ENCODE data around the gene TRIM14. TPM values are rescaled to one million over a fixed set of nuclear protein-coding genes. Genes with fewer than 3 reads are reported as not detected.

TRIM14 gene
- total RNA-seq, 1 experiment from 2014 or later, result 12.5 TPM

DNA sequence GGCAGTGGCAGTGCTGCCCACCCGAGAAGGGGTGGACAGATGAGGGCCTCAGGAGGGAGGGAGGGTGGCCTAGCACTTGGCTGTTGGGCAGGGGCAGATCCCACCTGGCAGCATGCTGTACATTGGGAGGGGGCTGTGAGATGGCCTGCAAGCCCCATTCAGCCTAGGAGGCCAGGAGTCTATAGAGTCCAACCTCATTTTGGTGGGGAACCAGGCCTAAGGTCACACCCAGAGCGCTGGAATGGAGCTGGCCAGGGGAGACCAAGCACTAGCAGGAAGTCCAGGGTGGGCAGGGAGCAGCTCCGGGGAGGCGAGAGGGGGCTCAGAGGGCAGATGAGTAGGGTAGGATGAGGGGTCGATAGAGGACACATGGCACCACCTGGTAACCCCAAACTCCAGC, 22.9 kb downstream of the TRIM14 start:
- no peak overlapping the region for H3K4me3 Mint-ChIP-seq
- no CpG with 5 or more reads among the region's 5 CpGs for WGBS (ENCODE audit: extremely low coverage, insufficient read length, low lambda C conversion rate)

More for the DNA sequence above, 22.9 kb downstream of the TRIM14 start:
- Histone ChIP-seq H4K20me1 (ENCODE audit: control insufficient read depth, insufficient read depth, insufficient read length) (no peaks in the 10 kb centered on the region), H3K56ac (ENCODE audit: insufficient read length, low read depth, low read length) (no peak overlapping the region), H2BK20ac (ENCODE audit: low read depth, low read length, poor library complexity, severe bottlenecking) (no peak overlapping the region), H3K14ac (ENCODE audit: insufficient read depth, low read length) (no peak overlapping the region), H2BK15ac (ENCODE audit: low read depth, low read length) (no peak overlapping the region), H3K4ac (ENCODE audit: low read depth, low read length) (no peak overlapping the region), H3K27ac (ENCODE audit: insufficient read length, low read depth, low read length) (no peak overlapping the region), H3K23me2 (ENCODE audit: insufficient read length, low read depth, low read length, poor library complexity, severe bottlenecking) (peaks cover 4% of the 10 kb centered on the region), H2BK120ac (ENCODE audit: low read depth, low read length, poor library complexity, severe bottlenecking) (no peak overlapping the region), H3T11ph (ENCODE audit: low read length) (no peak overlapping the region), H3K4me1 (ENCODE audit: insufficient read depth, low read length) (peaks cover 2% of the 10 kb centered on the region; the same call in 1 of the 2 replicates), H3K27me3 (ENCODE audit: insufficient read depth, low read length) (no peaks in the 10 kb centered on the region), H2BK12ac (ENCODE audit: insufficient read length, low read depth, low read length) (no peak overlapping the region), H3K18ac (ENCODE audit: insufficient read length, low read depth, low read length) (no peak overlapping the region), H3K9me3 (ENCODE audit: control insufficient read depth, low read depth, low read length) (no peaks in the 10 kb centered on the region), H3K79me1 (ENCODE audit: insufficient read depth, low read depth, low read length, poor library complexity, severe bottlenecking) (no peaks in the 10 kb centered on the region), H4K91ac (ENCODE audit: insufficient read length, low read depth, low read length) (no peak overlapping the region), H4K5ac (ENCODE audit: insufficient read length, low read depth, low read length) (no peak overlapping the region), H3K9ac (ENCODE audit: extremely low read depth, insufficient read length, low read length) (no peak overlapping the region), H3K79me2 (ENCODE audit: insufficient read depth, low read length) (no peaks in the 10 kb centered on the region), H2BK5ac (ENCODE audit: insufficient read length, low read length) (no peak overlapping the region), H4K8ac (replicated peaks; ENCODE audit: insufficient read length, low read depth, low read length) (no peak overlapping the region), H2AFZ (ENCODE audit: low read length) (no peak overlapping the region), H3K4me2 (ENCODE audit: insufficient read depth, insufficient read length, low read length) (no peak overlapping the region), H3K23ac (ENCODE audit: insufficient read length, low read depth, low read length) (no peak overlapping the region), H2AK5ac (ENCODE audit: insufficient read length, low read length) (no peak overlapping the region)
- peak overlapping the region in 1 of 3 experiments; percentile 18; a peak in 2 of 7 replicates for H3K27ac Mint-ChIP-seq
- no peak for DNase-seq
- peaks cover 3% of the 10 kb centered on the region; the same call in 1 of the 2 replicates for H3K27me3 Mint-ChIP-seq (ENCODE audit: low read depth)
- TF ChIP-seq, protein P1, sequence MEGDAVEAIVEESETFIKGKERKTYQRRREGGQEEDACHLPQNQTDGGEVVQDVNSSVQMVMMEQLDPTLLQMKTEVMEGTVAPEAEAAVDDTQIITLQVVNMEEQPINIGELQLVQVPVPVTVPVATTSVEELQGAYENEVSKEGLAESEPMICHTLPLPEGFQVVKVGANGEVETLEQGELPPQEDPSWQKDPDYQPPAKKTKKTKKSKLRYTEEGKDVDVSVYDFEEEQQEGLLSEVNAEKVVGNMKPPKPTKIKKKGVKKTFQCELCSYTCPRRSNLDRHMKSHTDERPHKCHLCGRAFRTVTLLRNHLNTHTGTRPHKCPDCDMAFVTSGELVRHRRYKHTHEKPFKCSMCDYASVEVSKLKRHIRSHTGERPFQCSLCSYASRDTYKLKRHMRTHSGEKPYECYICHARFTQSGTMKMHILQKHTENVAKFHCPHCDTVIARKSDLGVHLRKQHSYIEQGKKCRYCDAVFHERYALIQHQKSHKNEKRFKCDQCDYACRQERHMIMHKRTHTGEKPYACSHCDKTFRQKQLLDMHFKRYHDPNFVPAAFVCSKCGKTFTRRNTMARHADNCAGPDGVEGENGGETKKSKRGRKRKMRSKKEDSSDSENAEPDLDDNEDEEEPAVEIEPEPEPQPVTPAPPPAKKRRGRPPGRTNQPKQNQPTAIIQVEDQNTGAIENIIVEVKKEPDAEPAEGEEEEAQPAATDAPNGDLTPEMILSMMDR (conservative IDR thresholded peaks at IDR 0.05), result no peak
- peaks cover 22 to 24% of the 10 kb centered on the region in 2 experiments for H3K4me1 Mint-ChIP-seq
- H3K36me3 Mint-ChIP-seq (ENCODE audit: insufficient read depth in 1 of 3, low read depth in 3 of 3), result peaks cover 0 to 15% (median 8%) of the 10 kb centered on the region in 3 experiments; a peak in 3 of 7 replicates
- H3K9me3 Mint-ChIP-seq, result no peaks in the 10 kb centered on the region
